Measurements from ENCODE around the gene FAHD1.

DNA sequence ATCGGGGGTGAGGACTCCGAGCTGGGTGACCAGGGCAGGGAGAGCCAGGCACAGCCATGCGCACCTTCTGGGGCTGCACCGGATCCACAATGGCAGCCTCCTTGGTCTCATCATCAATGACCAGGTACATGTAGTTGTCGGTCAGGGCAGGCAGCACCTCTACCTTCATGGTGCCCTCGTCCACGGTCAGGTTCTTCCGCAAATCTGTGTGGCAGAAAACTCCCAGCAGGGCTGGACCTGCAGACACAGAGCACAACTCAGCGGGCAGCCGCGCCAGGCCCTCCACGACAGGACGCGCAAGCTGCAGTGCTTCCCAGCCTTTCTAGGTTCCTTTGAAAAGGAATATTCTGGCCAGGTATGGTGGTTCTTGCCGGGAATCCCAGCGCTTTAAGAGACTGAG, 4.2 kb upstream of the FAHD1 start:
- TF ChIP-seq, protein P1, sequence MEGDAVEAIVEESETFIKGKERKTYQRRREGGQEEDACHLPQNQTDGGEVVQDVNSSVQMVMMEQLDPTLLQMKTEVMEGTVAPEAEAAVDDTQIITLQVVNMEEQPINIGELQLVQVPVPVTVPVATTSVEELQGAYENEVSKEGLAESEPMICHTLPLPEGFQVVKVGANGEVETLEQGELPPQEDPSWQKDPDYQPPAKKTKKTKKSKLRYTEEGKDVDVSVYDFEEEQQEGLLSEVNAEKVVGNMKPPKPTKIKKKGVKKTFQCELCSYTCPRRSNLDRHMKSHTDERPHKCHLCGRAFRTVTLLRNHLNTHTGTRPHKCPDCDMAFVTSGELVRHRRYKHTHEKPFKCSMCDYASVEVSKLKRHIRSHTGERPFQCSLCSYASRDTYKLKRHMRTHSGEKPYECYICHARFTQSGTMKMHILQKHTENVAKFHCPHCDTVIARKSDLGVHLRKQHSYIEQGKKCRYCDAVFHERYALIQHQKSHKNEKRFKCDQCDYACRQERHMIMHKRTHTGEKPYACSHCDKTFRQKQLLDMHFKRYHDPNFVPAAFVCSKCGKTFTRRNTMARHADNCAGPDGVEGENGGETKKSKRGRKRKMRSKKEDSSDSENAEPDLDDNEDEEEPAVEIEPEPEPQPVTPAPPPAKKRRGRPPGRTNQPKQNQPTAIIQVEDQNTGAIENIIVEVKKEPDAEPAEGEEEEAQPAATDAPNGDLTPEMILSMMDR (IDR thresholded peaks at IDR 0.05), result no peak
- TF ChIP-seq POLR2A (IDR thresholded peaks at IDR 0.05), result no peak
